Activated CD4-positive, alpha-beta T cell treated with anti-CD3 and anti-CD28 coated beads for 36 hours (primary cell): ENCODE data around the gene PCDH20. TPM values are rescaled to one million over a fixed set of nuclear protein-coding genes. Genes with fewer than 3 reads are reported as not detected.

ENCODE experiments used
- ATAC-seq: fragments of 200-7000 bp; cut with Tn5 transposase; one replicate; pipeline ENCODE4 v1.10.0; 2021; ENCODE audit warnings: mild to moderate bottlenecking, moderate library complexity
- CTCF ChIA-PET: fragments of 350-600 bp; sonication (Branson Sonifier 250); formaldehyde crosslinking; loops from one replicate; lab custom pipeline; 2021; ENCODE audit warnings: antibody characterized with exemption; lab: Charles Lee
- POLR2A ChIA-PET: fragments of 350-600 bp; sonication (Branson Sonifier 250); formaldehyde crosslinking; loops from one replicate; lab custom pipeline; 2021; ENCODE audit warnings: antibody characterized with exemption, inconsistent platforms; lab: Charles Lee
- DNase-seq: peaks from one replicate; pipeline ENCODE4 v3.0.0-alpha.2; 2020
- H3K27ac Mint-ChIP-seq: one replicate; pipeline ENCODE4 v1.8.0; 2021; ENCODE audit warnings: mixed read lengths
- H3K27me3 Mint-ChIP-seq: one replicate; pipeline ENCODE4 v1.8.0; 2021; ENCODE audit warnings: mixed read lengths
- H3K36me3 Mint-ChIP-seq: one replicate; pipeline ENCODE4 v1.8.0; 2021; ENCODE audit warnings: low read depth, mixed read lengths
- H3K4me1 Mint-ChIP-seq: one replicate; pipeline ENCODE4 v1.8.0; 2021; ENCODE audit warnings: mixed read lengths
- H3K4me3 Mint-ChIP-seq: one replicate; pipeline ENCODE4 v1.8.0; 2021; ENCODE audit warnings: mild to moderate bottlenecking, moderate library complexity, mixed read lengths
- H3K9me3 Mint-ChIP-seq: one replicate; pipeline ENCODE4 v1.8.0; 2021; ENCODE audit warnings: low read depth, mixed read lengths
- intact Hi-C, 2 experiments: fragments of 100-400 bp; cut with DNase I in 1 of 2; cut with micrococcal nuclease in 1 of 2; formaldehyde crosslinking; loops; one replicate each; pipeline versions ENCODE4 v1.14.2 to v1.15.1; 2022 to 2024; cut with DNase I, micrococcal nuclease
- total RNA-seq, 2 experiments: library from RNA; stranded (reverse); gene quantifications; one replicate each; pipeline ENCODE4 v1.2.3, GENCODE V29; 2021

The PCDH20 gene
- total RNA-seq: not detected

- ChIA-PET POLR2A (no interaction called here), CTCF (no interaction called here)
- Mint-ChIP-seq H3K4me1 (no peaks in the 10 kb centered on the region), H3K36me3 (no peaks in the 10 kb centered on the region), H3K4me3 (no peak within 1 kb of the TSS), H3K9me3 (no peaks in the 10 kb centered on the region), H3K27ac (no peak within 1 kb of the TSS), H3K27me3 (peaks cover 33% of the 10 kb centered on the region)
- no peak for DNase-seq
- ATAC-seq: no peak
- intact Hi-C loops: no loop called here
Observed at GRCh38 chr13:61415749-61416148, at the start of gene PCDH20. TSS of gene PCDH20 (minus strand) at chr13:61415849. CDS start at chr13:61415158, 691 bp downstream.

- ChIA-PET CTCF (no interaction called here), POLR2A (no interaction called here)
- Mint-ChIP-seq H3K4me3 (no peak overlapping the region), H3K4me1 (no peaks in the 10 kb centered on the region), H3K27ac (no peak overlapping the region), H3K9me3 (no peaks in the 10 kb centered on the region), H3K27me3 (no peaks in the 10 kb centered on the region), H3K36me3 (no peaks in the 10 kb centered on the region)
- intact Hi-C loops: no loop called here
- no peak for ATAC-seq
- DNase-seq: no peak
Observed at GRCh38 chr13:61463024-61463423, 47.4 kb upstream of the PCDH20 start.

- Mint-ChIP-seq H3K27ac (no peak overlapping the region), H3K9me3 (peaks cover 17% of the 10 kb centered on the region), H3K4me3 (no peak overlapping the region), H3K27me3 (no peaks in the 10 kb centered on the region), H3K36me3 (no peaks in the 10 kb centered on the region), H3K4me1 (no peaks in the 10 kb centered on the region)
- ChIA-PET CTCF (no interaction called here), POLR2A (no interaction called here)
- DNase-seq (no peak), ATAC-seq (no peak)
- intact Hi-C loops: no loop called here
Observed at GRCh38 chr13:61453121-61453520, 37.5 kb upstream of the PCDH20 start.

GRCh38 chr13:61432029-61432428, 16.4 kb upstream of the PCDH20 start:
- Mint-ChIP-seq H3K9me3 (peaks cover 10% of the 10 kb centered on the region), H3K27ac (no peak overlapping the region), H3K4me3 (no peak overlapping the region), H3K36me3 (no peaks in the 10 kb centered on the region), H3K27me3 (no peaks in the 10 kb centered on the region), H3K4me1 (no peaks in the 10 kb centered on the region)
- DNase-seq (no peak), ATAC-seq (no peak)
- CTCF ChIA-PET: no interaction called here
- POLR2A ChIA-PET: no interaction called here
- intact Hi-C loops: no loop called here

GRCh38 chr13:61423915-61424314, 8.3 kb upstream of the PCDH20 start:
- POLR2A ChIA-PET: no interaction called here
- CTCF ChIA-PET: no interaction called here
- H3K36me3 Mint-ChIP-seq: no peaks in the 10 kb centered on the region
- H3K27ac Mint-ChIP-seq: no peak overlapping the region
- no peak for ATAC-seq
- no peak overlapping the region for H3K4me3 Mint-ChIP-seq
- H3K27me3 Mint-ChIP-seq: no peaks in the 10 kb centered on the region
- H3K9me3 Mint-ChIP-seq: peaks cover 5% of the 10 kb centered on the region
- H3K4me1 Mint-ChIP-seq: no peaks in the 10 kb centered on the region
- intact Hi-C loops: no loop called here
- DNase-seq: no peak

GRCh38 chr13:61417086-61417570, 1.5 kb upstream of the PCDH20 start:
- ChIA-PET POLR2A (interaction anchor here (0.6 kb wide), 1 partner anchor 198 kb away, joined by 3 read pairs; no protein-coding TSS in a partner anchor), CTCF (no interaction called here)
- Mint-ChIP-seq H3K4me3 (no peak overlapping the region), H3K36me3 (no peaks in the 10 kb centered on the region), H3K4me1 (no peaks in the 10 kb centered on the region), H3K9me3 (no peaks in the 10 kb centered on the region), H3K27me3 (peaks cover 33% of the 10 kb centered on the region), H3K27ac (no peak overlapping the region)
- no peak for DNase-seq
- intact Hi-C loops: no loop called here
- no peak for ATAC-seq

GRCh38 chr13:61415058-61415721, 459 bp downstream of the PCDH20 start:
- no peaks in the 10 kb centered on the region for H3K4me1 Mint-ChIP-seq
- no peak overlapping the region for H3K27ac Mint-ChIP-seq
- DNase-seq (no peak), ATAC-seq (no peak)
- ChIA-PET POLR2A (no interaction called here), CTCF (no interaction called here)
- no peaks in the 10 kb centered on the region for H3K9me3 Mint-ChIP-seq
- no peak overlapping the region for H3K4me3 Mint-ChIP-seq
- H3K36me3 Mint-ChIP-seq: no peaks in the 10 kb centered on the region
- intact Hi-C loops: no loop called here
- peaks cover 33% of the 10 kb centered on the region for H3K27me3 Mint-ChIP-seq

GRCh38 chr13:61414686-61415057, 977 bp downstream of the PCDH20 start:
- DNase-seq: no peak
- Mint-ChIP-seq H3K4me1 (no peaks in the 10 kb centered on the region), H3K27ac (no peak overlapping the region), H3K9me3 (no peaks in the 10 kb centered on the region), H3K4me3 (no peak overlapping the region), H3K36me3 (no peaks in the 10 kb centered on the region), H3K27me3 (peaks cover 33% of the 10 kb centered on the region)
- ChIA-PET POLR2A (no interaction called here), CTCF (no interaction called here)
- intact Hi-C loops: loop anchor here in 1 of 2 experiments (5.0 kb wide), 2 partner anchors 942 to 962 kb away; no protein-coding TSS in a partner anchor
- ATAC-seq: no peak

GRCh38 chr13:61413572-61414535, 1.8 kb downstream of the PCDH20 start:
- Mint-ChIP-seq H3K4me3 (no peak overlapping the region), H3K4me1 (no peaks in the 10 kb centered on the region), H3K27me3 (peaks cover 33% of the 10 kb centered on the region), H3K36me3 (no peaks in the 10 kb centered on the region), H3K27ac (no peak overlapping the region), H3K9me3 (no peaks in the 10 kb centered on the region)
- POLR2A ChIA-PET: no interaction called here
- ATAC-seq: no peak
- intact Hi-C loops: loop anchor here in 1 of 2 experiments (5.0 kb wide), 2 partner anchors 942 to 962 kb away; no protein-coding TSS in a partner anchor
- CTCF ChIA-PET: no interaction called here
- DNase-seq: no peak

GRCh38 chr13:61410669-61411297, 4.9 kb downstream of the PCDH20 start:
- DNase-seq: no peak
- intact Hi-C loops: loop anchor here in 1 of 2 experiments (2.0 to 5.0 kb wide), 3 partner anchors 784 to 958 kb away; no protein-coding TSS in a partner anchor
- no peaks in the 10 kb centered on the region for H3K4me1 Mint-ChIP-seq
- ChIA-PET CTCF (interaction anchor here (0.7 kb wide), 1 partner anchor 834 kb away, joined by 3 read pairs; no protein-coding TSS in a partner anchor), POLR2A (no interaction called here)
- no peak overlapping the region for H3K27ac Mint-ChIP-seq
- peaks cover 29% of the 10 kb centered on the region for H3K27me3 Mint-ChIP-seq
- ATAC-seq: no peak
- no peaks in the 10 kb centered on the region for H3K36me3 Mint-ChIP-seq
- H3K4me3 Mint-ChIP-seq: no peak overlapping the region
- peaks cover 3% of the 10 kb centered on the region for H3K9me3 Mint-ChIP-seq

- H3K36me3 Mint-ChIP-seq: no peaks in the 10 kb centered on the region
- H3K9me3 Mint-ChIP-seq: peaks cover 3% of the 10 kb centered on the region
- no peak for DNase-seq
Observed at GRCh38 chr13:61410266-61410665, 5.4 kb downstream of the PCDH20 start.

More at GRCh38 chr13:61410266-61410665, 5.4 kb downstream of the PCDH20 start:
- Mint-ChIP-seq H3K27ac (no peak overlapping the region), H3K4me1 (no peaks in the 10 kb centered on the region), H3K4me3 (no peak overlapping the region), H3K27me3 (peaks cover 25% of the 10 kb centered on the region)
- ChIA-PET POLR2A (no interaction called here), CTCF (interaction anchor here (0.7 kb wide), 2 partner anchors 10 to 834 kb away, joined by 3 read pairs; no protein-coding TSS in a partner anchor)
- intact Hi-C loops: loop anchor here in 1 of 2 experiments (2.0 to 5.0 kb wide), 3 partner anchors 783 to 958 kb away; no protein-coding TSS in a partner anchor
- ATAC-seq: no peak
